ENCODE results near the gene NINJ1. TPM values are rescaled to one million over a fixed set of nuclear protein-coding genes. Genes with fewer than 3 reads are reported as not detected.

The NINJ1 gene
- total RNA-seq, 1 donor from 2014 or later: 20.9 TPM

- peak overlapping the region; percentile 81 to 91 (median 82) for H3K4me3 ChIP-seq (ENCODE audit: low read length in 3 of 3)
- H3K9ac ChIP-seq (ENCODE audit: low read depth in 1 of 3, low read length in 3 of 3): peak overlapping the region; percentile 91 to 96 (median 96)
- H3K36me3 ChIP-seq (ENCODE audit: control insufficient read depth in 3 of 3, insufficient read depth in 3 of 3, low read length in 3 of 3): no peaks in the 10 kb centered on the region
- H3K27ac ChIP-seq (ENCODE audit: low read depth, low read length): peak overlapping the region; percentile 94
- no peaks in the 10 kb centered on the region for H3K9me3 ChIP-seq (ENCODE audit: control insufficient read depth in 3 of 3, low read length in 3 of 3)
- peaks cover 71 to 74% (median 71%) of the 10 kb centered on the region in 3 donors for H3K4me1 ChIP-seq (ENCODE audit: control insufficient read depth in 3 of 3, insufficient read depth in 3 of 3, low read length in 3 of 3)
- no peaks in the 10 kb centered on the region for H3K27me3 ChIP-seq (ENCODE audit: control insufficient read depth in 3 of 3, insufficient read depth in 3 of 3, low read length in 3 of 3)
Measured at GRCh38 chr9:93132946-93133680, 938 bp downstream of the NINJ1 start.

- Histone ChIP-seq H3K4me3 (ENCODE audit: low read length in 3 of 3) (peak overlapping the region; percentile 81 to 91 (median 82)), H3K27me3 (ENCODE audit: control insufficient read depth in 3 of 3, insufficient read depth in 3 of 3, low read length in 3 of 3) (no peaks in the 10 kb centered on the region), H3K36me3 (ENCODE audit: control insufficient read depth in 3 of 3, insufficient read depth in 3 of 3, low read length in 3 of 3) (no peaks in the 10 kb centered on the region), H3K27ac (ENCODE audit: low read depth, low read length) (peak overlapping the region; percentile 94), H3K9ac (ENCODE audit: low read depth in 1 of 3, low read length in 3 of 3) (peak overlapping the region; percentile 91 to 96 (median 96)), H3K4me1 (ENCODE audit: control insufficient read depth in 3 of 3, insufficient read depth in 3 of 3, low read length in 3 of 3) (peaks cover 78 to 81% (median 78%) of the 10 kb centered on the region in 3 donors), H3K9me3 (ENCODE audit: control insufficient read depth in 3 of 3, low read length in 3 of 3) (no peaks in the 10 kb centered on the region)
Measured at GRCh38 chr9:93132287-93132927, 1.6 kb downstream of the NINJ1 start.

- Histone ChIP-seq H3K9ac (ENCODE audit: low read depth in 1 of 3, low read length in 3 of 3) (peak overlapping the region; percentile 27 to 96 (median 58)), H3K27me3 (ENCODE audit: control insufficient read depth in 3 of 3, insufficient read depth in 3 of 3, low read length in 3 of 3) (no peaks in the 10 kb centered on the region), H3K9me3 (ENCODE audit: control insufficient read depth in 3 of 3, low read length in 3 of 3) (no peaks in the 10 kb centered on the region), H3K36me3 (ENCODE audit: control insufficient read depth in 3 of 3, insufficient read depth in 3 of 3, low read length in 3 of 3) (no peaks in the 10 kb centered on the region), H3K4me3 (ENCODE audit: low read length in 3 of 3) (peak overlapping the region in 2 of 3 donors; percentile 41 to 91), H3K4me1 (ENCODE audit: control insufficient read depth in 3 of 3, insufficient read depth in 3 of 3, low read length in 3 of 3) (peaks cover 84 to 87% (median 84%) of the 10 kb centered on the region in 3 donors), H3K27ac (ENCODE audit: low read depth, low read length) (peak overlapping the region; percentile 94)
Measured at GRCh38 chr9:93131599-93132286, 2.3 kb downstream of the NINJ1 start.

GRCh38 chr9:93130861-93131481 is 3.1 kb downstream of the NINJ1 start:
- Histone ChIP-seq H3K36me3 (ENCODE audit: control insufficient read depth in 3 of 3, insufficient read depth in 3 of 3, low read length in 3 of 3) (peaks cover 0 to 2% (median 0%) of the 10 kb centered on the region in 3 donors), H3K9ac (ENCODE audit: low read depth in 1 of 3, low read length in 3 of 3) (peak overlapping the region; percentile 27 to 57 (median 51)), H3K4me3 (ENCODE audit: low read length in 3 of 3) (peak overlapping the region in 2 of 3 donors; percentile 41 to 91), H3K9me3 (ENCODE audit: control insufficient read depth in 3 of 3, low read length in 3 of 3) (no peaks in the 10 kb centered on the region), H3K27me3 (ENCODE audit: control insufficient read depth in 3 of 3, insufficient read depth in 3 of 3, low read length in 3 of 3) (no peaks in the 10 kb centered on the region), H3K4me1 (ENCODE audit: control insufficient read depth in 3 of 3, insufficient read depth in 3 of 3, low read length in 3 of 3) (peaks cover 86 to 89% (median 87%) of the 10 kb centered on the region in 3 donors), H3K27ac (ENCODE audit: low read depth, low read length) (peak overlapping the region; percentile 94)

GRCh38 chr9:93129691-93130500 is 4.2 kb downstream of the NINJ1 start:
- peak overlapping the region; percentile 94 for H3K27ac ChIP-seq (ENCODE audit: low read depth, low read length)
- H3K9me3 ChIP-seq (ENCODE audit: control insufficient read depth in 3 of 3, low read length in 3 of 3): no peaks in the 10 kb centered on the region
- peak overlapping the region; percentile 50 to 57 (median 51) for H3K9ac ChIP-seq (ENCODE audit: low read depth in 1 of 3, low read length in 3 of 3)
- peaks cover under 1 to 6% (median 2%) of the 10 kb centered on the region in 3 donors for H3K36me3 ChIP-seq (ENCODE audit: control insufficient read depth in 3 of 3, insufficient read depth in 3 of 3, low read length in 3 of 3)
- peaks cover 76 to 83% (median 80%) of the 10 kb centered on the region in 3 donors for H3K4me1 ChIP-seq (ENCODE audit: control insufficient read depth in 3 of 3, insufficient read depth in 3 of 3, low read length in 3 of 3)
- no peaks in the 10 kb centered on the region for H3K27me3 ChIP-seq (ENCODE audit: control insufficient read depth in 3 of 3, insufficient read depth in 3 of 3, low read length in 3 of 3)
- peak overlapping the region in 1 of 3 donors; percentile 27 for H3K4me3 ChIP-seq (ENCODE audit: low read length in 3 of 3)

- Histone ChIP-seq H3K4me1 (ENCODE audit: control insufficient read depth in 3 of 3, insufficient read depth in 3 of 3, low read length in 3 of 3) (peaks cover 70 to 77% (median 75%) of the 10 kb centered on the region in 3 donors), H3K27ac (ENCODE audit: low read depth, low read length) (peak overlapping the region; percentile 94)
Measured at GRCh38 chr9:93129286-93129685, 4.8 kb downstream of the NINJ1 start.

GRCh38 chr9:93128715-93129224 is 5.3 kb downstream of the NINJ1 start:
- peaks cover 8 to 15% (median 11%) of the 10 kb centered on the region in 3 donors for H3K36me3 ChIP-seq (ENCODE audit: control insufficient read depth in 3 of 3, insufficient read depth in 3 of 3, low read length in 3 of 3)
- no peaks in the 10 kb centered on the region for H3K27me3 ChIP-seq (ENCODE audit: control insufficient read depth in 3 of 3, insufficient read depth in 3 of 3, low read length in 3 of 3)
- peak overlapping the region; percentile 70 for H3K27ac ChIP-seq (ENCODE audit: low read depth, low read length)
- no peak overlapping the region for H3K4me3 ChIP-seq (ENCODE audit: low read length in 3 of 3)
- no peaks in the 10 kb centered on the region for H3K9me3 ChIP-seq (ENCODE audit: control insufficient read depth in 3 of 3, low read length in 3 of 3)
- H3K9ac ChIP-seq (ENCODE audit: low read depth in 1 of 3, low read length in 3 of 3): peak overlapping the region in 2 of 3 donors; percentile 61 to 66
- H3K4me1 ChIP-seq (ENCODE audit: control insufficient read depth in 3 of 3, insufficient read depth in 3 of 3, low read length in 3 of 3): peaks cover 70 to 77% (median 75%) of the 10 kb centered on the region in 3 donors

More at GRCh38 chr9:93129286-93129685, 4.8 kb downstream of the NINJ1 start:
- Histone ChIP-seq H3K9me3 (ENCODE audit: control insufficient read depth in 3 of 3, low read length in 3 of 3) (no peaks in the 10 kb centered on the region), H3K4me3 (ENCODE audit: low read length in 3 of 3) (peak overlapping the region in 1 of 3 donors; percentile 27), H3K9ac (ENCODE audit: low read depth in 1 of 3, low read length in 3 of 3) (peak overlapping the region; percentile 50 to 61 (median 57)), H3K27me3 (ENCODE audit: control insufficient read depth in 3 of 3, insufficient read depth in 3 of 3, low read length in 3 of 3) (no peaks in the 10 kb centered on the region), H3K36me3 (ENCODE audit: control insufficient read depth in 3 of 3, insufficient read depth in 3 of 3, low read length in 3 of 3) (peaks cover 4 to 11% (median 7%) of the 10 kb centered on the region in 3 donors)

GRCh38 chr9:93128011-93128714 is 5.9 kb downstream of the NINJ1 start:
- Histone ChIP-seq H3K4me3 (ENCODE audit: low read length in 3 of 3) (peak overlapping the region in 1 of 3 donors; percentile 4), H3K36me3 (ENCODE audit: control insufficient read depth in 3 of 3, insufficient read depth in 3 of 3, low read length in 3 of 3) (peaks cover 11 to 20% (median 16%) of the 10 kb centered on the region in 3 donors), H3K27ac (ENCODE audit: low read depth, low read length) (peak overlapping the region; percentile 70), H3K4me1 (ENCODE audit: control insufficient read depth in 3 of 3, insufficient read depth in 3 of 3, low read length in 3 of 3) (peaks cover 67 to 73% (median 71%) of the 10 kb centered on the region in 3 donors), H3K27me3 (ENCODE audit: control insufficient read depth in 3 of 3, insufficient read depth in 3 of 3, low read length in 3 of 3) (no peaks in the 10 kb centered on the region), H3K9me3 (ENCODE audit: control insufficient read depth in 3 of 3, low read length in 3 of 3) (no peaks in the 10 kb centered on the region), H3K9ac (ENCODE audit: low read depth in 1 of 3, low read length in 3 of 3) (peak overlapping the region in 2 of 3 donors; percentile 50 to 66)

All from skeletal muscle tissue (tissue), 4 donors.